Measurements from ENCODE around the gene SLC35C1.
"Not testable (repeated sequence)": the region's sequence is repeated elsewhere in the genome, so short reads cannot be mapped to it uniquely, and the experiment has no call there.

SLC35C1 gene

DNA sequence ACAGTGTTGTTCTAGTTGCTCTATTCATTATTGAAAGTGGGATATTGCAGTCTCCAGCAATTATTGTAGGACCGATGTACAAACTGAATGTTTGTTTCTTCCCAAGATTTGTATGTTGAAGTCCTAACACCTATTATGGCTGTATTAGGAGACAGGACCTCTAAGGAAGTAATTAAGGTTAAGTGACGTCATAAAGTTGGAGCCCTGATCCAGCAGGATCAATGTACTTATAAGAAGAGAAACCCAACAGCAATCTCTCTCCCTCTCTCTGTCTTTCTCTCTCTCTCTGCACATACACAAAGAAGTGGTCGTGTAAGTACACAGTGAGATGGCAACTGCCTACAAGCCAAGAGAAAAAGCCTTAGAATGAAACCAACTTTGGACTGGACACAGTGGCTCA lies 16.1 kb upstream of the SLC35C1 start:
- DNase-seq (ENCODE audit: low spot score): peak; percentile 4

DNA sequence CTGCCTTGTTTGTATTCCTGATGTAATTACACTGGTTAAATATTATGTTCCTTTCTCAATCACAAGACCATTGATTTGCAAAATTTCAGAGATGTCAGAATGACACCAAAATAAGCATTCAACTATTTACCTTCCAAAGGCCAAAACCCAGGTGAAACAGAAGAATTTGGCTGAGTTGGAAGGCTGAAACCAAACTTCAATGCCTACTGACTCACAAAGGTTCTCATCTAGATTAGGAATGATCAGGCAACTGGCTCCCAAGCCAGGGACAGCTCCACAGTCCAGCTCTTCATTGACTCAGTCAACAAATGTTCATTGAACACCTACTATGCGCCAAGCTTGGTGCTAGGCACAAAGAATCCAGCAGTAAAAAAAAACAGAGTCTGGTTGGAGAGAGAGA lies 13.4 kb upstream of the SLC35C1 start:
- no peak for DNase-seq (ENCODE audit: low spot score)

DNA sequence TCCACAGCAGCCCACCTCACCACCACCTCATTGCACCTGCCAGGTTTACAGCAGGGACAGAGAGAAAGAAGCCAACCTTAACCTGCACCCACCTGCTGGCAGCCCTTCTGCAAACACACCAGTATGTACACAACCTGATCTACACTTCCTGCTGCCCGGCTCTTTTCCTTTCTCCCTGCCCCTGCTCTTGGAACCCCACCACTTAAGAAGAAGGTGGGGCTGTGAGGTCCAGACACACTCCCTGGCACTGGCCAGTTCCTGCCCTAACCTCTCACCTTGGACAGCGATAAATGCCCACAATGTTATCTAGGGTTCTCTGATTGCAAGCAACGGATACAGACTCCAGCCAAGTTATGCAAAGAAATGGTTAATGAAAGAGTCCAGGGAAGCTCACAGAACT lies 10.8 kb upstream of the SLC35C1 start:
- peak; percentile 32 for DNase-seq (ENCODE audit: low spot score)

DNA sequence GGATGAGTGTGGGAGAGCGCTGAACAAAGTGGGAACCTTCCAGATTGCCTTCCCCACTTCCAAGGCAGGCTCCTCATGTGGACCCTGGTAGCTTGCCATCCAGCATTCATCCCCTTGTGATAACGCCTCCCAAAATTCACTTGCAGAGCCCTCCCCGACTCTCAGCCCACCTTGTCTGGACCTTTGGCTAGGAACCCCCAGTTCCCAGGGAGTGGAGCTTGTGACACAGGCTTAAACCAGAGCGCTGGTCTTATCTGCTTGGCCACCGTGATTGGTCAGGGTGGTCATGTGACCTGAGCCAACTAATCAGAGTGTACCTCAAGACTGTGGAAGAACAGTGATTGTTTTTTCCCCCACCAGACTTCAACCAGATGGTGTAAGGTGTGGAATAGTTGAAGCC lies 9.6 kb upstream of the SLC35C1 start:
- DNase-seq (ENCODE audit: low spot score): no peak

DNA sequence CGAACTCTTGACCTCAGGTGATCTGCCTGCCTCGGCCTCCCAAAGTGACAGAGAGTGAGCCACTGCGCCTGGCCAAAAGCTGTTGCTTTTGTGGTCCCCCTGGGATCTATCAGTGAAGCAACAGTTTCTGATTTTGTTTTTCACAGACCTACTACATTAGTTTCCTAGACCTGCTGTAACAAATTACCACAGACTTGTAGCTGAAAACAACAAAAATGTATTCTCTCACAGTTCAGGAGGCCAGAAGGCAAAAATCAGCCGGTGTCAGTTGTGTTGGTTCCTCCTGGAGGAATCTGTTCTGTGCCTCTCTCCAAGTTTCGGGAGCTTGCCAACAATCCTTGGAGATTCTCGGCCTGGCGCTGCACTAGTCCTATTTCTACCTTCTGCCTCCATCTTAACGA lies 8.5 kb upstream of the SLC35C1 start:
- DNase-seq (ENCODE audit: low spot score): no peak

DNA sequence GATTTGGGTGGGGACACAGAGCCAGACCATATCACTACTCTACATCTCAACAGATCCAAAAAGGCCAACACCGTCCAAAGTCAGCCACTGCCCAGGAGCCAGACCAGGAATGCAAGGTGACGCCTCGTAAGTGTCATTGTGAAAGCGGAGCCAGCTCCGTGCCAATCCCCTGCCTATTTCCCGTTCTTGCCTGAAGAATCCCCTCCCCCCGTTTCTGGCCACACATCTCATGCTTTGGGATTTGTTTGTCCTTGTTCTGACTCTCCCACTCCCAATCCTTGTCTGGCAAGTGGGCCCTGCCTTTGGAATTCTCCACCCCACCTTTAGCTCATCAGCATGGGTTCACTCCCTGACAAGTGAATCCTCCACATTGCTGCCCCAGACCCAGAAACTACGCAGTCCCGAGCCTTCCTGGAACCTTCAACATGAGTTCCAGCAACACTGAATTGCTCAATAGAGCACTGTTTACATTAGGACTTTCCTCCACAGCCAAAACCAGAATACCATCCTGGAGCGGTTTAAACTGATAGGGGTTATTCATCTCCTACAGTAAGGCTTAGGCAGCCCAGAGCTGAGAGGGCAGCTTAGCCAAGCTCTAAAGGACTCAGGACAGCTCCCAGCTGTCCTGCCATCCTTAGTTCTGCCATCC lies 6.0 kb upstream of the SLC35C1 start:
- no peak for DNase-seq (ENCODE audit: low spot score)

DNA sequence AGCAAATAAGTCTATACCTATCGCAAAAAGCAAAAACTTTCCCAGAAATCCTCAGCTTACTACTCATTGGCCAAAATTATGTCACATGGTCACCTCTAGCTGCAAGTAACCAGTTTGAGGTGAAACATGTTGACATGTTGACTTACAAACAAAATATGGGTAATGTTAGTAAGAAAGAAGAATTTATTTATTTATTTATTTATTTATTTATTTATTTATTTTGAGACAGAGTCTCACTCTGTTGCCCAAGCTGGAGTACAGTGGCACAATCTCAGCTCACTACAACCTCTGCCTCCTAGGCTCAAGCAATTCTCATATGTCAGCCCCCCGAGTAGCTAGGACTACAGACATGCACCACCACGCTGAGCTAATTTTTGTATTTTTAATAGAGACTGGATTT lies 5.4 kb upstream of the SLC35C1 start:
- no peak for DNase-seq (ENCODE audit: low spot score)

DNA sequence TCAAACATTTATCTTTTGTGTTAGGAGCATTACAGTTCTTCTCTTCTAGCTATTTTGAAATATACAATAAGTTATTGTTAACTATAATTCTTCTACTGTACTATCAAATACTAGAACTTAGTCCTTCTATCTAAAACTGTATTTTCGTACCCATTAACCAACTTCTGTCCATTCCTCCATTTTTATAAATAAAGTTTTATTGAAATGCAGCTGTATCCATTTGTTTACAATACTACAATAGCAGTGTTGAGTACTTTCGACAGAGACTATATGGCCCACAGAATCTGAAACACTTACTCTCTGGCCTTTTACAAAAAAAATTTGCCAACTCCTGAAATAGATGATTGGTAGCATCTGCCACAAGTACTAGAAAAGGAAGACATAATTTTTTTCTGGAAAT lies 4.7 kb upstream of the SLC35C1 start:
- DNase-seq (ENCODE audit: low spot score): no peak

DNA sequence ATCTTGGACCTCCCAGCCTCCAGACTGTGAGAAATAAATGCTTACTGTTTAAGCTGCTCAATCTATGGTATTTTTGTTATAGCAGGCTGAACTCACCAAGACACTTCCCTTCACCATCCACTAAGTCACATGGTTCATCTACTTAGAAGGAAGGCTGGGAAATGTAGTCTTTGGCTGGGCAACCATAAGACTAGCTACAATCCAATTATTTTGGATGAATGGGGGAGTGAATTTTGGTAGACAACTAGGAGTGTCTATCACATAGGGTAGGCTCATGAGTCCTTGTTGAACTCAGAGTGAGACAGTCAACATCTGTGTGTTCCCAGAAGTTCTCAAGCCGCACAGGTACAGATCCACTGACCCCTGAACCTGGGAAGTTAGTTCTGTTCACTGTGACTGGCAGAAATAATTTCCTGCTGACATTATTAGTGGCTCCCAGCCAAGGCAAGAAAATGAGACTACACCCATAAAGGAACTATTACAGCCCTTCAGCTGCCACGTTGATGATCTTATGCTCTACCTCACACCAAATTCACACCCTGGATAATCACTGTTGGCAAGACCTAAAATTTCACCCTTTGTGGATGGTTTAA lies 3.1 kb upstream of the SLC35C1 start:
- DNase-seq (ENCODE audit: low spot score): no peak

DNA sequence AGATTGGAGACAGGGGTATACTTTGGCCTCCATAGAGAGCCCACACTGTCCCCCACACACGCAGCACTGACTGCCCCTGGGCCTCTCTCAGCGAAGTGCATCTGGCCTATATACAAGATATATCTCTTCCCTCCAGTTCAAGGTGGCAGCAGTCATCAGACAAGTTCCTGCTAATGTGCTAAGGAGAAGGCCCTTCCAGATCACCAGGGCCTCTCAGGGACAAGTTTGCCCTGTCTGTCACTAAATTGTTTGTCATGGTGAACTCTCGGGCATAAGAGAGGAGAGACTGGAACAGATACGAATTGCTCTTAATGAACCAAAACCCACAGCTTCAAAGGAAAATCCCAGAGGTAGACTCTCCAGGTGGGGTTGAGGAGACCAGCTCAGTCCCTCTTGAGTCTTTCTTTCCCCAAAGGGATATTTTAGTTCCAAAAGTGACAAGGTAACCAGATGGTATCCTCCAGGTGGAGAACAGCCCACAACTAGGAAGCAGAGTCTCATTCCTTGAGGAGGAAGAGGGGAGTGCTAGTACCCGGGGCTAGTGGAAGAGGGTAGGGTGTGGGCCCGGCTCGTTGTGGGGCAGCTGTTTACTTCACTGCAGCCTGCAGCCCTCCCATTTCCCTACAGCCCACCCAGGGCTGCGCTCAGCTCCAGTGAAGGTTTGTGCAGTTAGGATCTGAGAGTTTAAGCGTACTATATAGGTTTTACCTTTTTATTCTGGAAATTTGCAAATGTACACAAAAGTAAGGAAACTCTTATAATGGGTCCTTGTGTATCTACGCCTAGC lies 2.2 kb upstream of the SLC35C1 start:
- DNase-seq (ENCODE audit: low spot score): no peak

DNA sequence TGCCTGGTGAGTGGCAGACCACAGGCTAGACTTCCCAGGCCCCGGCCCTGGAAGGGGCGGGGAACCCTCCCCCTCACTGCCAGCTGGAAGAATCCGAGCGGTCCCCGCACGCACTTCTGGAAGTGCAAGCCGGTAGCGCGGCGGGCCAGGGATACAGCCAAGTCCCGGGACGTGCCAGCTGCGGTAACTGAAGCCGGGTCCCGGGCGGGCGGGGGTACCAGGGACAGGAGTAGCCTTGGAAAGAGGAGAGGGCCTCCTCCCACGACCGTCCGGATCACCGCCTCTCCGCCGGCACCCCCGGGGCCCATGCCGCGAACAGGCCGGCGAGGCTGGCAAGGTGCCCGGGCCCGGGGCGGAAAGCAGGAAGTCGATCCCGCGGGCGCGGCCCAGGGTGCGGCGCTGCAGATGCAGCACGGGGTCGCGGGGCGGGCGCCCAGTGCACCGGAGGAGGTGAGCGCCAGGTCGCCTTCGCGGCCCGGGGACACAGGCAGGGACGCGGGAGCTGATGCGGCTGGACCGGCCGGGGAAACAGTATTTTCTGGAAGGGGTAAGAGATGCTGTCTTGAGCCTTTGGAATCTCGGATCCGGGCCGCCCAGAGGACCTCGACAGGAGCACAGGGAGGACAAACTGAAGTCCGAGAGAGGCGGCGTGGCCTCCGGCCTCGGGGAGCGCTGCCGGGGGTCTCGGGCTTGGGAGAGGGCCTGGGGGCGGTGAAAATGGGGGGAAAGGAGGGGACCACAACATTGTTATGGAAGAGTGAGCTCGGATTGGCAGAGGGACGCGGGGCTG lies 783 bp upstream of the SLC35C1 start:
- DNase-seq (ENCODE audit: low spot score): peak; percentile 77

DNA sequence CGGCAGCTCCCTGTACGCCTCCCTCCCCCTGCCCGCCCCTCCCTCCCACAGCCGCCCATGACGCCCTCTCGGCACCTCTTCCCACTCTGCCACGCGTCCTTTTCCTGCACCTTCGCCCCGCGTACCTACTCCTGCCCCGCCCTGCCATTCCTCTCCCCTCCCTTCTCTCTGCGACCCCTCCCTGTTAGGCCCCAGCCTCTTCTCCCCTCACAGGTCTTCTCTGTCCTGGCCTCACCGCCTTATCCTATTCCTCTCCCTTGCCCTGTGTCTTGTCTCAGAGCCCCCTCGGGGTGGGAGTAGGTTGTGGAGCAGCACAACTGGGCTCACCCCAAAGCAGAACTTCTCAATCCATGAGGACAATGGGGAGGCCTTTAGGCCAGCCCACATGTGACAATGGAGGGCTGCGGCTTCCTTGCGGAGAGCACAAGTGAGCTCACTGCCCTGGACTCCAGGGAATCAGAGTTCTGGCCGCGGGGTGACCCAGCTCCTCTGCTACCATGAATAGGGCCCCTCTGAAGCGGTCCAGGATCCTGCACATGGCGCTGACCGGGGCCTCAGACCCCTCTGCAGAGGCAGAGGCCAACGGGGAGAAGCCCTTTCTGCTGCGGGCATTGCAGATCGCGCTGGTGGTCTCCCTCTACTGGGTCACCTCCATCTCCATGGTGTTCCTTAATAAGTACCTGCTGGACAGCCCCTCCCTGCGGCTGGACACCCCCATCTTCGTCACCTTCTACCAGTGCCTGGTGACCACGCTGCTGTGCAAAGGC lies 539 bp downstream of the SLC35C1 start:
- DNase-seq (ENCODE audit: low spot score): peak; percentile 62

DNA sequence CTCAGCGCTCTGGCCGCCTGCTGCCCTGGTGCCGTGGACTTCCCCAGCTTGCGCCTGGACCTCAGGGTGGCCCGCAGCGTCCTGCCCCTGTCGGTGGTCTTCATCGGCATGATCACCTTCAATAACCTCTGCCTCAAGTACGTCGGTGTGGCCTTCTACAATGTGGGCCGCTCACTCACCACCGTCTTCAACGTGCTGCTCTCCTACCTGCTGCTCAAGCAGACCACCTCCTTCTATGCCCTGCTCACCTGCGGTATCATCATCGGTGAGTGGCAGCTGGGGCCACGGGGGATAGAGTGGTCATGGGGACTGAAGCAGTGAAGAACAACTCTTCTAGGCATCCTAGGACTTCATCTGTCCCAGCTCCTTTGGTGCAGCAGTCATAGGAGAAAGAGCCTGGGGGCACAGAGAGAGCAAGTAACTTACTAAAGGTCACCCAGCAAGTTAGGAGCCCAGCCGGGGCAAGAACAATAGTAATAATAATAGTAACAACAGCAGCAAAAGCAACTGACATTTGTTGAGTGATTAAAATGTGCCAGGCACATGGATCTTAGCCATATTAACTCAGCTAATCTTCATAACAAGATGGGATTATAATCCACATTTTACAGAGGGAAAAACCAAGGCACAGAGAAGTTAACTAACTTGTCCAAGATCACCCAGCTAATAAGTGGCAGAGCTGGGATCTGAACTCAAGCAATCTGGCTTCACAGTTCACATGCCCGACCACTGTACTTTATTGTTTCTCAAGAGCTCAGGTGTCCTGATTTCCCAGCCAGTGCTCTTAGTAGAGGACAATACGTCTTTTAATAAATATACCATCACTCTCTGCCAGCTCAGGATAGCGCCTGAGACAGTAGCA lies 1.4 kb downstream of the SLC35C1 start:
- DNase-seq (ENCODE audit: low spot score): no peak

DNA sequence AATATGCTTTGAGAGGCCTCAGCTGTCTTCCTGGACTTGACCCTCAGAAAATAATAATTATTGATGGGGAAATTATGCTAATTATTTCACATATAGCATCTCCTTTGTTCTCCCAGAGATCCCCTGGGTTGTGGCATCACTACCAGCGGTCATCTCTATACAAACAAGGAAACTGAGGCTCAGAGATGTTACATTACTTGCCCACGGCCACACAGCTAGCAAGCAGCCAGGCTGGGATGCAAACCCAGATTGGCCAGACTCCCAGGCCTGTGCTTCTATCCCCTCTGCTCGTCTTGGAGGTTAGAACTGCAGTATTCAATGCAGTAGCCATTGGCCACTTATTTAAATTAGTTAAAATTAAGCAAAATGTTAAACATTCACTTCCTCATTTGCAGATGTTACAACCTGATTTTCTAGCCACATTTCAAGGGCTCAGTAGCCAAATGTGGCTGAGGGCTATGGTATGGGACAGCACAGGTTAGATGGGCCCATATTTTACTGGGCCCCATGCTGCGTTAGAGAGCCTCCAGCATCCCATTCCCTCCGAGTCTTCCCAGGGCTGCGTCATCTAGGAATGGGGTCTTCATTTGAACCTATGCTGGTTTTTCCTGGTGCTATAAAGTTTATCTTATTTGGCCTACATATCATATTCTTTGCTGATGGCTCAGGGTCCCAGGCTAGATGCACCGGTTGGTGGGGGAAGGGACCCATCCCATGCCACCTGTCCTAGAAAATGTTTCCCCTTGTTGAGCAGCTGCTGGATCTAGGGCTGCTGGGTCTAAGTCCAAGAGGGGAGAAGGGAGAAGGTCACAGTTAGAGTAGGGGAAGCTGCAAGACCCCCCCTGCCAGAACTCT lies 2.2 kb downstream of the SLC35C1 start:
- DNase-seq (ENCODE audit: low spot score): no peak

DNA sequence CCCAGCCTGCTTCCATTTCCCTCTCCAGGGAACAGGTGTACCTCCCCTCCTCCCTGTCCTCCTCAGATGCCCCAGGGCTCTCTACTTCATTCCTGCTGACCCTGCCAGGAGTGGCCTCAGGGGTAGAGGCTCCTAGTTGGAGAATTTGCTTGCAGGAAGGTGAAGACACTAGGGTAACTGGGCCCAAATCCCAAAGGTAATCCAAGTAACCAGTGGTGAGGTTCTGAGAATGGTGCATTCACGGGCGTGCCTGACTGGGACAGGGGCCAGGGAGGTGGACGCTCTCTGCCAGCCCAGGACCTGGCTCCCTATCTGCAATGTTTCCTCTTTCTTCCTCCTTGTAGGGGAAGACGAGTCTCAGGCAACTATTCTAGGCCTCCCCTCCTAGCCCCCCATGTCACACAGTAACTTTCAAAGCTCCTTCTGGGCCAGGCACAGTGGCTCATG lies 2.9 kb downstream of the SLC35C1 start:
- no peak for DNase-seq (ENCODE audit: low spot score)

DNA sequence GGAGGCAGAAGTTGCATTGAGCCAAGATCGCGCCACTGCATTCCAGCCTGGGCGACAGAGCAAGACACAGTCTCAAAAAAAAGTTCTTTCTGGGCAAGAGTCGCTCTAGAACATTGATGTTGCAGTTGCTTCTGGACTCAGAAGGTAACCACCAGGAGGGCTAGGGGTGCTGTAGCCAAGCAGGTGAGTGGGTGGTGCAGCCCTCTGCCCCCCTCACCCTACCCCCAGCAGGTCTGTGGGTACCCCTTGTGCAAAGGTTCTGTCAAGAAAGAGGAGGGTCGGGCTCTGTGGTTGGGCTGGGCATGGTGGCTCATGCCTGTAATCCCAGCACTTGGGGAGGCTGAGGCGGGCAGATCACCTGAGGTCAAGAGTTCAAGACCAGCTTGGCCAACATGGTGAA lies 3.5 kb downstream of the SLC35C1 start:
- DNase-seq (ENCODE audit: low spot score): not testable (repeated sequence)

DNA sequence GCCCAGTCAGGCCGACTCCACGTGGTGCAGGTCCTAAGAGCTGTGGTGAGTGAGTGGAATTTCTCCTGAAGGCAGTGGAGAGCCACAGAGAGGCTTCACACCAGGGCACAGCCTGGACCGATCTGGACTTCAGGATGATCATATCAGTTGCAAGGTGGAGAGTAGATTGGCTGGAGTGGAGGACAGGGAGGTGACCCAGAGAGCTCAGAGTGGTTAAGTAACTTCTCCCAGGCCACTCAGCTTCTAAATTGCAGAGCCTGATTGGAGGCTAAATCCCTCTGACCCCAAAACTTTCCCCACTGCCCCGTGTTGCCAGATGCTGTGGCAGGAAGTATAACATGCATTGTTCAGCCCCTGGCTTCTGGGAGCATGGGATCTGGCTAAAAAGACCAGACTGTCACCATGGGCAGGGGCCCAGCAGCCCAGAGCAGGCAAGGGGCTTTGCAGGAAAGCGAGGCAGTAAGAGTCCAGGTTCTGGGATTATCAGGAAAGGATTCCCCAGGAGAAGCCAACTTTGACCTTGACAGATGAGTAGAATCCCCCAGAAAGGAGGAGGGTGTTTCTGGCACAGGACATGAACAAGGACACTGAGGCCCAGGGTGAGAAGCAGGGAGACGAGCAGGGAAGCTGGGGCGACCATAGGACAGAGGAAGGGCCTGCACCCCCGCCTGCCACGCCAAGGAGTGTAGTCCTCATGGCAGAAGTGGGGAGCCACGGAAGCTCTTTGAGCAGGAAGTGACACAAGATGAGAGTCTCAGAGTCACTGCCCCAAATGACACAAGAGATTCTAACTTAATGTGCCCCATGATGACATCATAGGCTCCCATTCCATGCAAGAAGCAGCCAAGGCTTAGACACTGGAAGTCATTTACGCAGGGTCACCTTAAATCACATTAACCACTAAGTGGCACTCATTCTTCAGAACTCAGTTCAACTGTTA lies 4.8 kb downstream of the SLC35C1 start:
- no peak for DNase-seq (ENCODE audit: low spot score)

DNA sequence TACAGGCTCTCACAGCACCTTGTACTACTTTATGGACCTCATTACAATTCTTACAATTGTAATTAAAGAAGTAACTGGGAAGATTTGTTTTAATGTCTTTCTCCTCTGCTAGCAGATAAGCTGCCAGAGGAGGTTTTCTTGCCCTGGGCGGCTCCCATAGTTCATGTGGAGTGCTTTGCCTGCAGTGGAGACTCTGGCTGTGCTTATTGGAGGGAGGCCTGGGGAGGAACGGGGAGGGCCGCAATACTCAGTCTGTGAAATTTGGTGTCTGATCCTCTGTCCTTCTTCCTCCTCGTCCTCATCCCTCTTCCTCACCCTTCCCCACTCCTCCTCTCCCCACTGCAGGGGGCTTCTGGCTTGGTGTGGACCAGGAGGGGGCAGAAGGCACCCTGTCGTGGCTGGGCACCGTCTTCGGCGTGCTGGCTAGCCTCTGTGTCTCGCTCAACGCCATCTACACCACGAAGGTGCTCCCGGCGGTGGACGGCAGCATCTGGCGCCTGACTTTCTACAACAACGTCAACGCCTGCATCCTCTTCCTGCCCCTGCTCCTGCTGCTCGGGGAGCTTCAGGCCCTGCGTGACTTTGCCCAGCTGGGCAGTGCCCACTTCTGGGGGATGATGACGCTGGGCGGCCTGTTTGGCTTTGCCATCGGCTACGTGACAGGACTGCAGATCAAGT lies 5.6 kb downstream of the SLC35C1 start:
- DNase-seq (ENCODE audit: low spot score): no peak
